NCI-H1436 (cell line): ENCODE measurements around the gene CACNA1C.

Source experiments
- DNase-seq: peaks from one replicate; lab custom pipeline; 2025; lab: John Stamatoyannopoulos, UW

Gene CACNA1C

GRCh38 chr12:2343681-2344080, 290.9 kb downstream of the CACNA1C start:
- DNase-seq = no peak

GRCh38 chr12:2344476-2344875, 291.7 kb downstream of the CACNA1C start:
- DNase-seq = no peak

GRCh38 chr12:2344885-2345284, 292.1 kb downstream of the CACNA1C start:
- DNase-seq = no peak

GRCh38 chr12:2345902-2346301, 293.1 kb downstream of the CACNA1C start:
- no peak for DNase-seq

GRCh38 chr12:2346416-2346815, 293.6 kb downstream of the CACNA1C start:
- DNase-seq = no peak

DNA sequence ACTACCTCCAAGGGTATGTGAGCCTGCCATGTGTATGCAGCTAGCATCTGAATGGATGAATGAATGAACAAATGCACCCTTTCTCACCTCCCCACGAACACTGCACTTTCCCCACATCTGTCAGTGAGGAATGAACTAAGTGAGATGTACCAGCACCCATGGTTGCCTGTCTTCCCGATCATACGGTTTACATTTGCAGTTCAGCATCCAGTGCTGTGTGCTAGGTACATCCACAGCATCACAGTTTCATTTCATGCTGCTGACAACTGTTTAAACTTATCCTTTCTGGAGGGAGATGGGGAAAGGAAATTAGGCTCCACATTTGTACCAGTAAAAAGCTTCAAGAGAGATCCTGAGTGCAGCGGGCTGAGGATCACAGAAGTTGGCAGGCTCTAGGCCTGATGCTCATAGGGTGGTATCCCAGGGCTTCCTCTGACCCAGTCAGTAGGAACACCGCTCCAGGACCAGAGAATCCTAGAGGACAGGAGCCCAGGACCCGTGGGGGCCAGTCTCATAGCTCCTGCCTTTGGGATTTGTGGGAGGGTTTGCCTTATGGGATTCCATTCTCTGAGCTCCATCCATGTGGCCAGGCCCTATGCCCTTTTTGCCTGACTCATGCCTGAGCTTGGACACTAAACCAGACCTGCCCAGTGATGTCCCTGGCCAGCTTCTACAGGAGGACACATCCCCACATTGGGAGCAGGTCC, 294.5 kb downstream of the CACNA1C start:
- DNase-seq = no peak

DNA sequence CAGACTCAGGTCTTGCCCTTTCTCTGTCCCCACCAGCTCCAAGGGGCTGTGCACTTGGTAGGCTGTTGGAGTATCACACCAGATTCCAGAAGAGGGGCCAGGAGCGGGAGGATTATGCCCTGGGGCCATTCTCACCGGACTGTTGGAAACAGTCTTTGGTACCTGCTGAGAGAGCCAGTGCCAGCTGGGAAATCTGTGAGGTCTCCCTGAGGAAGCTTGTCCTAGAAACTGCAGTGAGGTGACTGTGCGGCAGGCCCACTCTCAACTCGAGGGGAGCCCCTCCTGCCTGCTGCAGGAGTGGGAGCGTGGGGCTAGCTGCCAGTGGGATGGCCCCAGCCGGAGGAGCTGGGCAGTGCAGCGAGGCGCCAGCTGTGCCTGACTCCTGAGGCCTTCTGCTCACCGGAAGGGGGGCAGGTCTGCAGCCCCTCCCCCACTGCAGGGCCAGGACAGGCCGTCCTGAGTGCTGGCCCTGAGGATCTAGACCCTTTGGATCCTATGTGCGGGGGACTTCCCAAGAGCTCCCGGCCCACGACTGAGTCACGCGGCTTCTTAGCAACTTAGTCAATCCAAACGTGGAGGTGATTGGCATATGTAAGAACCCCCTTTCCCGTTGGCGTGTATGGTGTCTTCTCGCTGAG, 295.2 kb downstream of the CACNA1C start:
- no peak for DNase-seq

DNA sequence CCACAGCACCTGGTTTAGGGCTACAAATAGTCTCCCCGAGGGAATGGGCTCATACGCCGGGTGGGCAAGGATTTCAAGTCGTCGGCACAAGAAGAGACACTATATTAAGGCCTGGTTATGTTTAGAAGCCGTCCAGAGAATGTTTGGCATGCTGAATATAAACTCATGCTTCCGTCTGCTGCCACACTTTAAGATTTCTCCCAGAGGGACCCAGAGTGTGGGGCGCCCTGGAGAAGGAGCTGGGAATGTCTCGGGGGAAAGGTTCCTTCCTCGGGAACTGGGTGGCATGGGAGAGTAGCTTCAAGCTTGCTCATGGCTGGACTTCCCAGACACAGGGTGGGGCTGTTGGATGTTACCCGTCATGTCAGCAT, 295.7 kb downstream of the CACNA1C start:
- no peak for DNase-seq

- DNase-seq = no peak
Measured at GRCh38 chr12:2351161-2351560, 298.4 kb downstream of the CACNA1C start.

GRCh38 chr12:2352203-2352602, 299.4 kb downstream of the CACNA1C start:
- no peak for DNase-seq

- no peak for DNase-seq
Measured at GRCh38 chr12:2353281-2353680, 300.5 kb downstream of the CACNA1C start.

GRCh38 chr12:2353691-2354090, 300.9 kb downstream of the CACNA1C start:
- DNase-seq = no peak

GRCh38 chr12:2354151-2354991, 301.6 kb downstream of the CACNA1C start:
- peak; percentile 6 for DNase-seq

GRCh38 chr12:2355198-2355597, 302.4 kb downstream of the CACNA1C start:
- no peak for DNase-seq

GRCh38 chr12:2355604-2356003, 302.8 kb downstream of the CACNA1C start:
- DNase-seq = no peak

DNA sequence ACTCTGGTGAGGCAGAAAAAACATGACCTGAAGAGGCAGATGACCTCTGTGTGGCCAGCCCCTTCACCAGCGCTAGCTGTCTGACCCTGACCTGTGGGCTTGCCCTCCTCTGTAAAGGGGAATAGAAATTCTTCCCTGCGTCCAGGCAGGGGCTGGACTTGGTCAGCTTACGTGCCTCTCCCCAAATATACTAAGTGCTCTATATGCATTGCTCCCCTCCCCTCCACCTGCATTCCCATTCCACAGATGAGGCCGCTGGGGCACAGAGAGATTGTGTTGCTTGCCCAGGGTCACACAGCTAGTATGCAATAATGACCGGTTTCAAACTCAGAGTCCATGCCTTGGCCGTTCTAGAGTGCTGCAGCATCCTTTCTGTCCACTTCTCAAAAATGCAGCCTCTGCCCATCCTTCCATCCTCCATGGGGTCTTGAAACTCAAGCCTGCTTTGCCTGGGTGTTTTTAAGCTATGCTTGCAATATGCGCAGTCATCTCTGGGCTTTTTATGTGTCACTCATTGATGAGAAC, 303.9 kb downstream of the CACNA1C start:
- DNase-seq = no peak

GRCh38 chr12:2358986-2359658, 306.3 kb downstream of the CACNA1C start:
- no peak for DNase-seq

DNA sequence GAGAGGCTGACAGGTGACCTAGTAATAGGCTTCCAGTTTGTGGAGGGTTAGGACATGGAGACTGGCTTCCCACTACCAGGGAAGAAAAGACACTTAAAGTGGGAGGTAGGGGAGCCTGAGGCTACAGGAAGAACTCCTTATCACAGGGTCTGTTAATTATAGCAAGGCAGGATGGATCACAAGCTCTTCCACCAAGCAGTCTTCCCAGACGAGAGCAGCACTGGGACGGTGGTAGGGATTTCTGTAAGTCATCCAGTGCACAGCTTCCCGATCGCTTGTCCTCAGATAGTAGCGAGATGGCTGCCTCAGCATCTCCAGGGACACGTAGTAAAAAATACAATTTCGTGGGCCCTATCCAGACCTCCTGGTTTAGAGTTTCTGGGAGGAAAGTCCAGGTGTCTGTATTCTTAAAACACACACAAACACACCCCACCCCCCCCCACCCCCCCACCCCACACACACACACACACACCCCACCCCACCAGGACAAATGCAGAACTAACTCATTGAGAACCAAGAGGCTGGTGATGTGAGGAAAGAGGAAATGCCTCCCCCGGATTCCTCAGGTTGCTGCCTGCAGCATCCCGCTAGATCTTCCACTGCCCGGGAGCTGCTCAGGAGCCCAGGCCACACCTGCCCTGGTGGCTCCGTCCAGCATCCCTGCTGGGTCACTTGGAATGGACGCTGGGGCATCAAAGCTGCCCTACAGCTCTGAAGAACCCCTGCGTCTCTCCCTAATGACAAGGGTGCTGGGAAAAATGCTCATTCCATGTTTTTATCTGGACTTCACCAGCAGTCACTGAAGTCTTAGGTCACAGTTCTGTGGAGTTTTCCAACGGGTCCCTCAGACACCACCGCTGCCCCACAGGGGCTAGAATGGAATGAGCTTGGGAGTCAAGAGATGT, 307.2 kb downstream of the CACNA1C start:
- no peak for DNase-seq

GRCh38 chr12:2360630-2361170, 307.9 kb downstream of the CACNA1C start:
- DNase-seq = no peak

GRCh38 chr12:2363836-2364609, 311.2 kb downstream of the CACNA1C start:
- DNase-seq = no peak
